Hepatocyte (in vitro differentiated cells): ENCODE data around the gene SYNGR2.

Experiments
- EZH2 ChIP-seq: fragments of 200-600 bp; sonication (generic); IDR thresholded peaks from 2 replicates; pipeline ENCODE4 v1.6.1; 2016; ENCODE audit warnings: antibody characterized with exemption, mild to moderate bottlenecking, borderline replicate concordance
- EZH2phosphoT487 ChIP-seq: fragments of 200-600 bp; sonication (generic); IDR thresholded peaks from one replicate; pipeline ENCODE4 v1.6.1; 2018; ENCODE audit warnings: antibody characterized with exemption, mild to moderate bottlenecking, low read depth, moderate library complexity; ENCODE audit not compliant: unreplicated experiment, severe bottlenecking
- TF ChIP-seq, protein P1 (sequence below): fragments of 200-600 bp; sonication (generic); IDR thresholded peaks from 2 replicates; pipeline ENCODE4 v1.5.1; 2016; ENCODE audit warnings: antibody characterized with exemption, mild to moderate bottlenecking; ENCODE audit not compliant: poor library complexity

DNA sequence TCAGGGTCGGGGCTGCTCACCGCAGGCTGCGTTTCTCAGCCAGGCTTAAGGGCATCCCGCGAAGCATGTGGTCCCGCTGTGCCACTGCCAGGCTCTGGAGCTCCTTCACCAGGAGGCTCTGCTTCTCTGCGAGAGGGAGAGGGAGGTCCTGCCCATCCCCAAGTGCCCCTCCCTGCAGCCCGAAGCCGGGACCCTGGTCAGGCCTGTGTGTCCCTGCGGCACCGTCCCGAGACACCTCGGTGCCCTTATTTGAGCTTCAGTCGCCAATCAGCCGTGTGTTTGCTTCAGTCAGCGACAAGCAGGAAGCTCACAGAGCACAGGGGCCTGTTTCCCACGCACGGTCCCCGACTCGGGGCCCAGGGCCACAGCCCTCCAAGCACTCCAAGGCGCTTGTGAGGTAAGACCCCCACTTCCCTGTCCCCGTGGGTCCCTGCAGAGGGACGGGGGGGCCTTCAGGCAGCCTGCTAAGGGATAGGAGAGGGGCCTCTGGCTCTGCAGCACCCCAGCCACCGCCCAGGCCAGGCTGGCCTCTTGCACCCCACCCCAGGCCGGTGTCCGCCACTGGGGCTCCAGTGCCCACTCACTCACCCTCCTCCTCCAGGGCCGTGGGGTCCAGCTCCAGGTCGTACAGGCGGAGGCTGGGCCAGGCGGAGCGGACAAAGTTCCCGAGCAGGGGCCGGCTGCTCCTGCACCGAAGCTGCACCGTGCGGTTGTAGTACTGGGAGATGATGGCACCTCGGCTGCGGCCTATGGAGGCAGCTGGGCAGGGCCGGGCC, 43.1 kb upstream of the SYNGR2 start:
- TF ChIP-seq EZH2 (no peak), EZH2phosphoT487 (no peak)
- TF ChIP-seq, protein P1, sequence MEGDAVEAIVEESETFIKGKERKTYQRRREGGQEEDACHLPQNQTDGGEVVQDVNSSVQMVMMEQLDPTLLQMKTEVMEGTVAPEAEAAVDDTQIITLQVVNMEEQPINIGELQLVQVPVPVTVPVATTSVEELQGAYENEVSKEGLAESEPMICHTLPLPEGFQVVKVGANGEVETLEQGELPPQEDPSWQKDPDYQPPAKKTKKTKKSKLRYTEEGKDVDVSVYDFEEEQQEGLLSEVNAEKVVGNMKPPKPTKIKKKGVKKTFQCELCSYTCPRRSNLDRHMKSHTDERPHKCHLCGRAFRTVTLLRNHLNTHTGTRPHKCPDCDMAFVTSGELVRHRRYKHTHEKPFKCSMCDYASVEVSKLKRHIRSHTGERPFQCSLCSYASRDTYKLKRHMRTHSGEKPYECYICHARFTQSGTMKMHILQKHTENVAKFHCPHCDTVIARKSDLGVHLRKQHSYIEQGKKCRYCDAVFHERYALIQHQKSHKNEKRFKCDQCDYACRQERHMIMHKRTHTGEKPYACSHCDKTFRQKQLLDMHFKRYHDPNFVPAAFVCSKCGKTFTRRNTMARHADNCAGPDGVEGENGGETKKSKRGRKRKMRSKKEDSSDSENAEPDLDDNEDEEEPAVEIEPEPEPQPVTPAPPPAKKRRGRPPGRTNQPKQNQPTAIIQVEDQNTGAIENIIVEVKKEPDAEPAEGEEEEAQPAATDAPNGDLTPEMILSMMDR: no peak
